Activated CD4-positive, alpha-beta T cell treated with anti-CD3 and anti-CD28 coated beads, Interleukin-2, Interleukin-6, amounts not matched to agents 100 ng/mL and 50 ng/mL, durations not matched to agents 16 hours and 8 hours (primary cell): Measurements from ENCODE around the gene ATP8B4.

Experiments
- DNase-seq: peaks from one replicate; pipeline ENCODE4 v3.0.0-alpha.2; 2020

Gene ATP8B4

GRCh38 chr15:50059883-50060282 is 59.1 kb downstream of the ATP8B4 start:
- peak; percentile 16 for DNase-seq

GRCh38 chr15:50059203-50059772 is 59.7 kb downstream of the ATP8B4 start:
- no peak for DNase-seq

GRCh38 chr15:50057905-50058639 is 61.0 kb downstream of the ATP8B4 start:
- DNase-seq: no peak

DNA sequence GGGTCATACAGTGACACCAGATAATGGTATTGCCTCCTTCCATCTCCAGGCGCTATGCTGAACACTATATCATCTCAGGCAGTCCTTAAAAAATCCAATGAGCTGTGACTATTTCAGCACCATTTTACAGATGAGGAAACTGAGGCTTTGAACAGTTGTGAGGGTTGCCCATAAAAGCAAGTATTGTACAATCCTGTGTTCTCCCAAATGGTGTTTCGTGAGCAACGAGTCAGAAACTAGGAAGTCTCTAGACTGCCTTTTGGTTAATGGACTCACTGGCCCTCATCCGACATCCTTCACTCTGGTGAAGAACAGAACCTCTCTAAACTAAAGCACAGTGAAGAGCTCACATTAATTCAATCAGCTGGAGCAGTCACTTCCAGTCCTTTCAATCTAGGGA is 61.8 kb downstream of the ATP8B4 start:
- DNase-seq: no peak

DNA sequence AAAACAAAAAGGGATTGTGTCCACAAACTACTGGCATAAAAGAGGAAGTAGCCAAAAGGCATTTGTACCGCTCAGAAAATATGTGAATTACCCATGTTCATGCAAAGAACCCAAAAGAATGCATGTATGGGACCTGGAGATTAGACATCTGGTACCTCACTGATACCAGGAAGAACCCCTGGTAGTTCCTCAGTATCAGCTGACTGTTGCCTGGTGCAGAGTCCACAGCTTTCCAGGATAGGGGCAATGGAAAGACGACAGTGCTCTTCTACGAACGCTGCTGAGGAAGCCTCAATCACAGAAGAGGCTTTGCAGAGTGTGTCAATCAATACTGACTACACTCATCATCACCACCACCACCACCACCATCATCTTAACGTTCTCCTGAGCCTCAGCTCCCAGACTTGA is 63.3 kb downstream of the ATP8B4 start:
- DNase-seq: no peak

DNA sequence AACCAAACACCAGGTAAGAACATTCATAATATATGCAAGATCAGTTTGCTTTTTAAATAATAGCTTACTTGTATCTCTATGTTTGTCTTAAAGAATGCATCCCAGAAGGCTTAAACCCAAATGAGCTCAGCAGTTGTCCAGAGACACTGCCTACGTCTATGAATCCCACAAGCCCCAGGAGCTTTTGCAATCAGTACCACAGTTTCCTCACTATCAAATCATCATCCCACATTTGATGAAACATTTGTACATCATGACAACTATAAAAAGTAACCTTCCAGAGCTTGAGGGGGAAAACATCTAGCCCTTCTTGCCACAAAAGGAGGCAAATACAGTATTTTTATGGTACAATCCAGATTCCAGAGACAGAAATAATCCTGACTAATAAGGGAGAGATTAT is 63.7 kb downstream of the ATP8B4 start:
- no peak for DNase-seq

DNA sequence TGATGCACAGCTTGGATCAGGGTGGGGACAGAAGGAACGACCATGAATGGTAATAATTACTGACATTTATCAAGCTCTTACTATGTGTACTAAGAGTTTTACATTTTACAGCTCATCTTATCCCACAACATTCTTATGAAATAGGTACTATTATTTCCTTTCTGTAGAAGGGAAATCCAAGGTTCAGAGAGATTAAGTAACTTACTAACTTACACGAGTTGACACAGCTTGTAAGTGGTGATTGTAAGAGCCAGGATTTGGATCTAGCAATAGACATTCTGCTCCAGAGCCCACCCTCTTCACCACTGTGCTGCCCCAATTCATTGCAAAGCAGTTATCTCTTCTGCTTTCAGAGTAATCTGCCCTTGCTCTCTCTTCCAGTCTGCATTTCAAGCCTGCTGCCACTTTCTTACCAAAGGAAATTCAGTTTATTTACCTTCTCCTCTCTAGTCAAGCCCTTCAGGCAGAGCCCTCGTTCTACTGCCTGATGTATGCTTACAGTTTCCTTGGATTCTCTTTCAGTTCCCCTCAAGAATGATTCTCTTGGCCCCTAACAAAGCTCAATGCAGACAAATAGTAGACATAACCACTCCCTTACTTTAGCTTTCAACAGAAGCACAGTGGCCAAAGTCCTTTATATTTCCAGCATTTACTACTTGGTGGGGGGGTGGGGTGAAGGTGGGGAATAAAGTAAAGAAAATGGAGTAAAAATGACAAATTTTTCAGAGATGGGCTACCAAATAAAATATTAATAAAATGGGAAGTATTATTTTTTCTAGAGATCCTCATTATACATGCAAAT is 65.8 kb downstream of the ATP8B4 start:
- no peak for DNase-seq

- peak; percentile 45 for DNase-seq
Measured at GRCh38 chr15:50051811-50052419, 67.1 kb downstream of the ATP8B4 start.

DNA sequence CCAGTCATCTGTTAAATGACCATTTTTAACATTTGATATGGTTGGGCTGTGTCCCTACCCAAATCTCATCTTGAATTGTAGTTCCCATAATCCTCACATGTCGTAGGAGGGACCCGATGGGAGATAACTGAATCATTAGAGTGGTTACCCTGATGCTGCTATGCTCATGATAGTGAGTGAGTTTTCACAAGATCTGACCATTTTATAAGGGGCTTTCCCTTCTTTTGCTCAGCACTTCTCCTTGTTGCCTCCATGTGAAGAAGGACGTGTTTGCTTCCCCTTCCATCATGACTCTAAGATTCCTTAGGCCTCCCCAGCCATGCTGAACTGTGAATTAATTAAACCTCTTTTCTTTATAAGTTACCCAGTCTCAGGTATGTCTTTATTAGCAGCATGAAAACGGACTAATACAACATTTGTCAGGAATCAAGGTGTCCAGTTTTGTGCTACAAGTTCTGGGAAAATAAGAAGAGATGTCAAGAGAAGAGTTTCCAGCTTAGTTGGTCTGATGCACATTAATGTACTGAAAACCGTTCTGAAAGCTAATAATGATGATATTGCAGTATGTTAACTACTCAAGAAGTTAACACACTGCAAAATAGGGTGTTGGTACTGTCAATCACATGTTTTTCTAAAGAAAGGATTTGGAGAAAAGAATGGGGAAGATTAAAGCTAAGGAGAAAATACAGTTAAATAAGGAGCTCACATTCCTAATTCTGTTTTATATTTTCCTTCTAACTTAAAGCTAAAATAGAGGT is 67.9 kb downstream of the ATP8B4 start:
- DNase-seq: no peak

DNA sequence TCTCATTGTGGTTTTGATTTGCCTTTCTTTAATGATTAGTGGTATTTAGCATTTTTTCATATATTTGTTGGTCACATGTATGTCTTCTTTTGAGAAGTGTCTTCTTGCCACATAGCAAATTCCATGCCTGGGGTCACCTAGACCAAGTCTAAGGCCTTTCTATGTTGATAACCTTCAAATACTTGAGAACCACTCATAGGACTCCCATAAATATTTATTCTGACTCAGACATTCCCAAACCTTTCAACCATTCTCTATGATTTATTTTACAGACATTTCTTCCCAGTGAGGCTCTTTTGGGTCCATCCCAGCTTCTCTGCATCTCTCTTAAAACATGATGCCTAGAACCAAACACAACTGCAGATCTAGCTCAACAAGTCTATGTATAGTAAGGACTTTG is 69.2 kb downstream of the ATP8B4 start:
- no peak for DNase-seq

DNA sequence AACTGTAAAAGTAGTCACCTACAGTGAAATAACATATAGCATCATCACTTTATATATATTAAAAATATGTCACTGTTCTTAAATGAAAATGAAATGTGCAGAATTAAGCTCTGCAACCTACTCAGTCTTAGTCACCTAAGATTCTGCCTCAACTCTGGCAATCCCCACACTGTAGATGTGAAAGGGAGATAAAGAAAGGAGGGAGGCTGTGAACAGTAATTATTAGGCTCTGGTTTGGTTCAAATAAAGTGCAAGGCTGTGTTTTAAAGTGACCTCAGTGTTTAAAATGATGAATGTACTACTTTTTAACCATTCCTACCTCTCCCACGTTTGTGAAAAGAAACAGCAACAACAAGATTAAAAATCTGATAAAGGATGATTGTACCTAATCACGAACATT is 72.2 kb downstream of the ATP8B4 start:
- DNase-seq: peak; percentile 41

GRCh38 chr15:50046159-50046558 is 72.9 kb downstream of the ATP8B4 start:
- DNase-seq: peak; percentile 56

- DNase-seq: no peak
Measured at GRCh38 chr15:50044904-50045303, 74.1 kb downstream of the ATP8B4 start.

DNA sequence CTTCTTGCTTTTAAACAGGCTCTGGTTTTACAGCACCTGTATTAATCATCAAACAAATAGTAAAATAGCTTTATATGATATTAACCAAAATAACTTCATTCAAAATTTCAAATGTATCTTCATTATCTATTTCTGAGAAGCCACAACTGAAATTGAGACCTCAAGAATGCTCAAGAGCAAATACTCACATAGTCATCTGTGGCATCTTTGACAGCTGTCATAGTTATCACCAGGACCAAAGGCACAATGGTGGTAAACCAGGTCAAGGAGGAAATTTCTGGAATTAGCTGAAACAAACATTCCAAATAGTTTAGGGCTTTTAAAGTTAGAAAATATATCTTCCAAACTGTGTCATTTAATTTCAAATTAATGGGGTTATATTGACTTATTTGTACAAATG is 74.6 kb downstream of the ATP8B4 start:
- no peak for DNase-seq

GRCh38 chr15:50042775-50043174 is 76.3 kb downstream of the ATP8B4 start:
- no peak for DNase-seq

DNA sequence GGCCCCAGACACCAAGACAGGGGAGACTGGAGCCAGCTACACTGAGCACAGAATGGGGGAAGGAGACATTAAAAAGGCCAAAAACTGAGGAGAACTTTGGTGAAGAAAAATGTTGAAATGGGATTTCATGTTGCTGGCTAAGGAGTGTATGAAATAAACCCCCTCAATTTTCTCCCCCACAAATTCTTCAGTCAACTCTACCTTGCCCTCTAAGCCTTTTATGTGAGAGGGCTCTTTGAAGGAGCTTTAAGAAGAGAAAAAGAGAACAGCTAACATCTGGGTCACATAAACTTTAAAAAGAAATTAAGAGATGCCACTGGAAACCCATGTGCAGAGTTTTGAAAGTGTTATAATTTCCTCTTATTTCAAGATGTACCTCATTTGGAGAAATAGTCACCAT is 88.6 kb downstream of the ATP8B4 start:
- no peak for DNase-seq

DNA sequence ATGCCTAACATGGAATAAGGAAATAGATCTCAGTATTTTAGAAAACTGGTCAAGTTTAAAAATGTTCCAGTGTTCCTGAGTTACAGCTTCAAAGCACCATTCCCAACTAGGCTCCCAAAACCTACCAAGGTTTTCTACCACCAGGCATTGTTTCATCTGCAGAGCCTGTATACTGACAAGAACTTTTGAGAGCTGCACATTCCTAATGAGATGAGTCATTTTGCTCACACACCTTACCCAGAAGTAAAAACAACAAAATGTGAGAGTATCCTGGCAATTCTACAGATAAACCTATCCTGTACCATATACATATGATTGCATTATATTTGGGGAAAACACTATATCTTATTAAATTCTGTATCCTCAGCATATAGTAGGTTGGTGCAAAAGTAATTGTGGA is 90.7 kb downstream of the ATP8B4 start:
- no peak for DNase-seq

- DNase-seq: no peak
Measured at GRCh38 chr15:50024281-50024680, 94.8 kb downstream of the ATP8B4 start.

GRCh38 chr15:50018491-50018890 is 100.5 kb downstream of the ATP8B4 start:
- DNase-seq: no peak

GRCh38 chr15:50017522-50017921 is 101.5 kb downstream of the ATP8B4 start:
- DNase-seq: no peak

GRCh38 chr15:50016951-50017350 is 102.1 kb downstream of the ATP8B4 start:
- DNase-seq: no peak

GRCh38 chr15:50012790-50013189 is 106.2 kb downstream of the ATP8B4 start:
- DNase-seq: no peak

- no peak for DNase-seq
Measured at GRCh38 chr15:50009634-50010033, 109.4 kb downstream of the ATP8B4 start.
